Measurements from ENCODE around the gene LCMT2.

Gene LCMT2

GRCh38 chr15:43329960-43330779 is at the start of gene LCMT2:
Gene LCMT2, minus strand, starts transcription at chr15:43330573. Its CDS starts 84 bp downstream, at chr15:43330489.
- Histone ChIP-seq H3K4me3 (no peak within 1 kb of the TSS), H3K36me3 (replicated peaks) (no peaks in the 10 kb centered on the region), H3K9me3 (no peaks in the 10 kb centered on the region), H3K4me1 (no peaks in the 10 kb centered on the region), H3K27me3 (ENCODE audit: low read depth) (peaks cover 11% of the 10 kb centered on the region)
- DNase-seq (ENCODE audit: low spot score in 2 of 2) = no peak
- in situ Hi-C loops (cut with MboI; ENCODE audit: low sequenced_read_pairs) = no loop called here

GRCh38 chr15:43378601-43379000 is 48.2 kb upstream of the LCMT2 start:
- Histone ChIP-seq H3K4me1 (no peaks in the 10 kb centered on the region), H3K4me3 (no peak overlapping the region), H3K27me3 (ENCODE audit: low read depth) (no peaks in the 10 kb centered on the region), H3K9me3 (no peaks in the 10 kb centered on the region), H3K36me3 (replicated peaks) (peaks cover 56% of the 10 kb centered on the region)
- in situ Hi-C loops (cut with MboI; ENCODE audit: low sequenced_read_pairs) = no loop called here
- no peak for DNase-seq (ENCODE audit: low spot score in 2 of 2)

- in situ Hi-C loops (cut with MboI; ENCODE audit: low sequenced_read_pairs) = no loop called here
- Histone ChIP-seq H3K4me1 (peaks cover 3% of the 10 kb centered on the region; the same call in 1 of the 2 replicates), H3K27me3 (ENCODE audit: low read depth) (no peaks in the 10 kb centered on the region), H3K9me3 (no peaks in the 10 kb centered on the region), H3K4me3 (no peak overlapping the region), H3K36me3 (replicated peaks) (peaks cover 38% of the 10 kb centered on the region)
- peak; percentile 49 to 58 for DNase-seq (ENCODE audit: low spot score in 2 of 2)
Observed at GRCh38 chr15:43376017-43376705, 45.8 kb upstream of the LCMT2 start.

- H3K36me3 ChIP-seq (replicated peaks) = peaks cover 22% of the 10 kb centered on the region
- peak; percentile 79 to 92 for DNase-seq (ENCODE audit: low spot score in 2 of 2)
- H3K4me3 ChIP-seq = peak within 1 kb of the TSS; percentile 90
- no peaks in the 10 kb centered on the region for H3K9me3 ChIP-seq
- no peaks in the 10 kb centered on the region for H3K27me3 ChIP-seq (ENCODE audit: low read depth)
- H3K4me1 ChIP-seq = peaks cover 6% of the 10 kb centered on the region
- in situ Hi-C loops (cut with MboI; ENCODE audit: low sequenced_read_pairs) = no loop called here
Observed at GRCh38 chr15:43370975-43371974, 40.9 kb upstream of the LCMT2 start, which contains the start of the genes TUBGCP4 and ZSCAN29. Gene TUBGCP4, plus strand, starts transcription at chr15:43371101. Its CDS starts 254 bp downstream, at chr15:43371355. Gene ZSCAN29, minus strand, starts transcription at chr15:43371043. Its CDS starts 1,130 bp downstream, at chr15:43369913.

- Histone ChIP-seq H3K27me3 (ENCODE audit: low read depth) (no peaks in the 10 kb centered on the region), H3K9me3 (no peaks in the 10 kb centered on the region), H3K4me1 (peaks cover 6% of the 10 kb centered on the region), H3K36me3 (replicated peaks) (peaks cover 30% of the 10 kb centered on the region), H3K4me3 (peak overlapping the region; percentile 90)
- in situ Hi-C loops (cut with MboI; ENCODE audit: low sequenced_read_pairs) = no loop called here
- DNase-seq (ENCODE audit: low spot score in 2 of 2) = peak in 1 of 2 experiments; percentile 59
Observed at GRCh38 chr15:43370310-43370974, 40.1 kb upstream of the LCMT2 start.

- Histone ChIP-seq H3K4me3 (no peak overlapping the region), H3K27me3 (ENCODE audit: low read depth) (no peaks in the 10 kb centered on the region), H3K9me3 (peaks cover 12% of the 10 kb centered on the region), H3K36me3 (replicated peaks) (peaks cover 65% of the 10 kb centered on the region), H3K4me1 (no peaks in the 10 kb centered on the region)
- DNase-seq (ENCODE audit: low spot score in 2 of 2) = no peak
- in situ Hi-C loops (cut with MboI; ENCODE audit: low sequenced_read_pairs) = no loop called here
Observed at GRCh38 chr15:43361313-43361903, 31.0 kb upstream of the LCMT2 start.

GRCh38 chr15:43360821-43361220 is 30.4 kb upstream of the LCMT2 start:
- H3K9me3 ChIP-seq = peaks cover 12% of the 10 kb centered on the region
- no peaks in the 10 kb centered on the region for H3K27me3 ChIP-seq (ENCODE audit: low read depth)
- H3K4me1 ChIP-seq = no peaks in the 10 kb centered on the region
- peaks cover 59% of the 10 kb centered on the region for H3K36me3 ChIP-seq (replicated peaks)
- no peak for DNase-seq (ENCODE audit: low spot score in 2 of 2)
- in situ Hi-C loops (cut with MboI; ENCODE audit: low sequenced_read_pairs) = no loop called here
- H3K4me3 ChIP-seq = no peak overlapping the region

GRCh38 chr15:43352693-43353382 is 22.5 kb upstream of the LCMT2 start:
- H3K36me3 ChIP-seq (replicated peaks) = no peaks in the 10 kb centered on the region
- H3K4me1 ChIP-seq = no peaks in the 10 kb centered on the region
- no peaks in the 10 kb centered on the region for H3K9me3 ChIP-seq
- in situ Hi-C loops (cut with MboI; ENCODE audit: low sequenced_read_pairs) = no loop called here
- no peaks in the 10 kb centered on the region; the same call in 1 of the 2 replicates for H3K27me3 ChIP-seq (ENCODE audit: low read depth)
- no peak for DNase-seq (ENCODE audit: low spot score in 2 of 2)
- no peak overlapping the region for H3K4me3 ChIP-seq

GRCh38 chr15:43347114-43347513 is 16.7 kb upstream of the LCMT2 start:
- in situ Hi-C loops (cut with MboI; ENCODE audit: low sequenced_read_pairs) = no loop called here
- Histone ChIP-seq H3K9me3 (no peaks in the 10 kb centered on the region), H3K27me3 (ENCODE audit: low read depth) (no peaks in the 10 kb centered on the region; the same call in 1 of the 2 replicates), H3K4me1 (no peaks in the 10 kb centered on the region), H3K36me3 (replicated peaks) (no peaks in the 10 kb centered on the region), H3K4me3 (no peak overlapping the region)
- DNase-seq (ENCODE audit: low spot score in 2 of 2) = no peak

- Histone ChIP-seq H3K27me3 (ENCODE audit: low read depth) (no peaks in the 10 kb centered on the region; the same call in 1 of the 2 replicates), H3K36me3 (replicated peaks) (no peaks in the 10 kb centered on the region), H3K9me3 (no peaks in the 10 kb centered on the region), H3K4me1 (no peaks in the 10 kb centered on the region), H3K4me3 (no peak overlapping the region)
- DNase-seq (ENCODE audit: low spot score in 2 of 2) = peak in 1 of 2 experiments; percentile 14
- in situ Hi-C loops (cut with MboI; ENCODE audit: low sequenced_read_pairs) = no loop called here
Observed at GRCh38 chr15:43346305-43346704, 15.9 kb upstream of the LCMT2 start.

GRCh38 chr15:43330780-43331087 is 361 bp upstream of the LCMT2 start:
- in situ Hi-C loops (cut with MboI; ENCODE audit: low sequenced_read_pairs) = no loop called here
- DNase-seq (ENCODE audit: low spot score in 2 of 2) = no peak
- Histone ChIP-seq H3K9me3 (no peaks in the 10 kb centered on the region), H3K4me1 (no peaks in the 10 kb centered on the region), H3K36me3 (replicated peaks) (no peaks in the 10 kb centered on the region), H3K4me3 (no peak overlapping the region), H3K27me3 (ENCODE audit: low read depth) (peaks cover 8% of the 10 kb centered on the region)

- Histone ChIP-seq H3K9me3 (no peaks in the 10 kb centered on the region), H3K36me3 (replicated peaks) (no peaks in the 10 kb centered on the region), H3K27me3 (ENCODE audit: low read depth) (peaks cover 16% of the 10 kb centered on the region), H3K4me1 (no peaks in the 10 kb centered on the region), H3K4me3 (no peak overlapping the region)
- in situ Hi-C loops (cut with MboI; ENCODE audit: low sequenced_read_pairs) = no loop called here
- no peak for DNase-seq (ENCODE audit: low spot score in 2 of 2)
Observed at GRCh38 chr15:43329217-43329959, 985 bp downstream of the LCMT2 start.
